WTC11 (cell line): ENCODE results near the gene SEZ6L. TPM values are rescaled to one million over a fixed set of nuclear protein-coding genes. Genes with fewer than 3 reads are reported as not detected.

Source experiments
- ATAC-seq: fragments of 200-7000 bp; cut with Tn5 transposase; 2 replicates; pipeline ENCODE4 v1.10.0; 2021; ENCODE audit warnings: mild to moderate bottlenecking, moderate library complexity
- CTCF ChIA-PET: fragments of 300-600 bp; sonication (Branson Sonifier 250); formaldehyde crosslinking; loops from one replicate; lab custom pipeline; 2021; ENCODE audit warnings: antibody characterized with exemption; lab: Charles Lee
- POLR2A ChIA-PET: fragments of 350-600 bp; sonication (Branson Sonifier 250); formaldehyde crosslinking; loops from one replicate; lab custom pipeline; 2021; ENCODE audit warnings: antibody characterized with exemption; lab: Charles Lee
- DNase-seq: peaks from one replicate; pipeline ENCODE4 v3.0.0; 2021; ENCODE audit warnings: low spot score
- H3K27ac Mint-ChIP-seq: 2 replicates; pipeline ENCODE4 v1.8.0; 2021; ENCODE audit warnings: mixed read lengths
- H3K27me3 Mint-ChIP-seq: 2 replicates; pipeline ENCODE4 v1.8.0; 2021; ENCODE audit warnings: low read depth, mild to moderate bottlenecking, moderate library complexity, mixed read lengths
- H3K36me3 Mint-ChIP-seq: 2 replicates; pipeline ENCODE4 v1.8.0; 2021; ENCODE audit warnings: mixed read lengths
- H3K4me1 Mint-ChIP-seq: 2 replicates; pipeline ENCODE4 v1.8.0; 2022; ENCODE audit warnings: mixed read lengths
- H3K4me3 Mint-ChIP-seq: 2 replicates; pipeline ENCODE4 v1.8.0; 2021; ENCODE audit warnings: mild to moderate bottlenecking, moderate library complexity, mixed read lengths
- H3K9me3 Mint-ChIP-seq: 2 replicates; pipeline ENCODE4 v1.8.0; 2021; ENCODE audit warnings: mixed read lengths
- CREM ChIP-seq: sonication (generic); formaldehyde crosslinking; IDR thresholded peaks from 2 replicates; pipeline ENCODE4 v1.8.1; 2022; ENCODE audit warnings: mild to moderate bottlenecking, missing genetic modification reagents, moderate library complexity
- EMX1 ChIP-seq: fragments of 250-450 bp; sonication (Bioruptor Pico); IDR thresholded peaks from 2 replicates; pipeline ENCODE4 v1.8.0; 2021; ENCODE audit warnings: mild to moderate bottlenecking
- ESRRA ChIP-seq: sonication (generic); formaldehyde crosslinking; IDR thresholded peaks from 2 replicates; pipeline ENCODE4 v1.8.1; 2022; ENCODE audit warnings: mild to moderate bottlenecking, missing genetic modification reagents, borderline replicate concordance
- GTF2I ChIP-seq: fragments of 250-450 bp; sonication (Bioruptor Pico); conservative IDR thresholded peaks from 2 replicates; pipeline ENCODE4 v1.4.0; 2021; ENCODE audit warnings: mild to moderate bottlenecking
- HMGA2 ChIP-seq: fragments of 250-450 bp; sonication (Bioruptor Pico); IDR thresholded peaks from 2 replicates; pipeline ENCODE4 v1.4.0; 2021; ENCODE audit warnings: mild to moderate bottlenecking, moderate library complexity
- KAT7 ChIP-seq: sonication (generic); formaldehyde crosslinking; IDR thresholded peaks from 2 replicates; pipeline ENCODE4 v1.8.1; 2023; ENCODE audit warnings: missing genetic modification reagents, mild to moderate bottlenecking, borderline replicate concordance
- PRRX2 ChIP-seq: fragments of 250-450 bp; sonication (Bioruptor Pico); IDR thresholded peaks from 2 replicates; pipeline ENCODE4 v1.8.0; 2021; ENCODE audit warnings: mild to moderate bottlenecking
- SP1 ChIP-seq: sonication (generic); formaldehyde crosslinking; conservative IDR thresholded peaks from 2 replicates; pipeline ENCODE4 v1.8.1; 2022; ENCODE audit warnings: missing genetic modification reagents
- TEAD1 ChIP-seq: sonication (generic); formaldehyde crosslinking; IDR thresholded peaks from 2 replicates; pipeline ENCODE4 v1.8.0; 2022; ENCODE audit warnings: mild to moderate bottlenecking, missing genetic modification reagents
- ZNF121 ChIP-seq: sonication (generic); formaldehyde crosslinking; IDR thresholded peaks from 2 replicates; pipeline ENCODE4 v1.8.0; 2023; ENCODE audit warnings: missing genetic modification reagents
- ZNF317 ChIP-seq: sonication (generic); formaldehyde crosslinking; IDR thresholded peaks from 2 replicates; pipeline ENCODE4 v1.8.1; 2023; ENCODE audit warnings: low read depth, mild to moderate bottlenecking, moderate library complexity, missing genetic modification reagents, borderline replicate concordance
- ZNF396 ChIP-seq: fragments of 250-450 bp; sonication (Bioruptor Pico); IDR thresholded peaks from 2 replicates; pipeline ENCODE4 v1.8.0; 2021; ENCODE audit warnings: mild to moderate bottlenecking, moderate library complexity, borderline replicate concordance
- ZNF671 ChIP-seq: fragments of 250-450 bp; sonication (Bioruptor Pico); IDR thresholded peaks from 2 replicates; pipeline ENCODE4 v1.8.0; 2021; ENCODE audit warnings: mild to moderate bottlenecking
- total RNA-seq: library from RNA; stranded (reverse); gene quantifications from 3 replicates; pipeline ENCODE4 v1.2.3, GENCODE V29; 2021
- TF ChIP-seq, protein P1 (sequence below): sonication (generic); formaldehyde crosslinking; IDR thresholded peaks from 2 replicates; pipeline ENCODE4 v1.8.0; 2022; ENCODE audit warnings: missing genetic modification reagents
- TF ChIP-seq, protein P2 (sequence below): fragments of 250-450 bp; sonication (Bioruptor Pico); IDR thresholded peaks from 2 replicates; pipeline ENCODE4 v1.9.0; 2021; ENCODE audit warnings: mild to moderate bottlenecking
- TF ChIP-seq, protein P3 (sequence below): sonication (generic); formaldehyde crosslinking; IDR thresholded peaks from 2 replicates; pipeline ENCODE4 v1.8.1; 2023; ENCODE audit warnings: mild to moderate bottlenecking, missing genetic modification reagents
- TF ChIP-seq, protein P4 (sequence below): fragments of 250-450 bp; sonication (Bioruptor Pico); IDR thresholded peaks from 2 replicates; pipeline ENCODE4 v1.8.0; 2021; ENCODE audit warnings: mild to moderate bottlenecking
- TF ChIP-seq, protein P5 (sequence below): sonication (generic); formaldehyde crosslinking; IDR thresholded peaks from 2 replicates; pipeline ENCODE4 v1.8.1; 2022; ENCODE audit warnings: low read depth, missing genetic modification reagents, borderline replicate concordance
- TF ChIP-seq, protein P6 (sequence below): sonication (generic); formaldehyde crosslinking; IDR thresholded peaks from 2 replicates; pipeline ENCODE4 v1.8.0; 2022; ENCODE audit warnings: mild to moderate bottlenecking, missing genetic modification reagents
- TF ChIP-seq, protein P7 (sequence below): sonication (generic); formaldehyde crosslinking; IDR thresholded peaks from 2 replicates; pipeline ENCODE4 v1.8.0; 2022; ENCODE audit warnings: mild to moderate bottlenecking, missing genetic modification reagents
- TF ChIP-seq, protein P8 (sequence below): sonication (generic); formaldehyde crosslinking; IDR thresholded peaks from 2 replicates; pipeline ENCODE4 v1.8.1; 2023; ENCODE audit warnings: mild to moderate bottlenecking, missing genetic modification reagents, moderate library complexity

Gene SEZ6L
- total RNA-seq, 1 experiment from 2014 or later, result 0.57 TPM

DNA sequence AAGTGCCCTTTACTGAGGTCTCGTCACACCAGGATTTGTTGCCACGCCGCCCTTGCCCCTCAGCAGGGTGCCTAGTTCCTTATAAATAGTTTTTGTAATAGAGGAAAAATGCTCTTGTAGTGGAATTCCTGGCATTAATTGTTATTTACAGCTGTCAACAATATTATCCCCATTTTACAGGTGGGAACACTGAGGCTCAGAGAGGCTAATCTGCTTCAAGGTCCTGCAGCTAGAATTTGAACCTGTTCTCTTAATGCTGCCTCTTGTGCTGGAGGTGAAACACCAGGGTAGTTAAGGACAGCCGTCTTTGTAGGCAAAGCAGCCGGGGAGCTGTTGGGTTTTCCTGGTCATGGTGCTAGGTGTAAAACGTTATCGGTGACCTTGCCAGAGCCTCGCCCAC is 159.0 kb downstream of the SEZ6L start:
- peaks cover 5% of the 10 kb centered on the region for H3K27me3 Mint-ChIP-seq
- no peaks in the 10 kb centered on the region for H3K9me3 Mint-ChIP-seq
- DNase-seq, result no peak
- H3K4me3 Mint-ChIP-seq, result no peak overlapping the region
- TF ChIP-seq CREM (CRISPR knock-in tag) (no peak), HMGA2 (CRISPR knock-in tag) (no peak), KAT7 (no peak), ZNF121 (CRISPR knock-in tag) (no peak), ZNF671 (no peak), GTF2I (CRISPR knock-in tag) (no peak), EMX1 (CRISPR knock-in tag) (no peak), PRRX2 (CRISPR knock-in tag) (no peak)
- TF ChIP-seq, protein P1, sequence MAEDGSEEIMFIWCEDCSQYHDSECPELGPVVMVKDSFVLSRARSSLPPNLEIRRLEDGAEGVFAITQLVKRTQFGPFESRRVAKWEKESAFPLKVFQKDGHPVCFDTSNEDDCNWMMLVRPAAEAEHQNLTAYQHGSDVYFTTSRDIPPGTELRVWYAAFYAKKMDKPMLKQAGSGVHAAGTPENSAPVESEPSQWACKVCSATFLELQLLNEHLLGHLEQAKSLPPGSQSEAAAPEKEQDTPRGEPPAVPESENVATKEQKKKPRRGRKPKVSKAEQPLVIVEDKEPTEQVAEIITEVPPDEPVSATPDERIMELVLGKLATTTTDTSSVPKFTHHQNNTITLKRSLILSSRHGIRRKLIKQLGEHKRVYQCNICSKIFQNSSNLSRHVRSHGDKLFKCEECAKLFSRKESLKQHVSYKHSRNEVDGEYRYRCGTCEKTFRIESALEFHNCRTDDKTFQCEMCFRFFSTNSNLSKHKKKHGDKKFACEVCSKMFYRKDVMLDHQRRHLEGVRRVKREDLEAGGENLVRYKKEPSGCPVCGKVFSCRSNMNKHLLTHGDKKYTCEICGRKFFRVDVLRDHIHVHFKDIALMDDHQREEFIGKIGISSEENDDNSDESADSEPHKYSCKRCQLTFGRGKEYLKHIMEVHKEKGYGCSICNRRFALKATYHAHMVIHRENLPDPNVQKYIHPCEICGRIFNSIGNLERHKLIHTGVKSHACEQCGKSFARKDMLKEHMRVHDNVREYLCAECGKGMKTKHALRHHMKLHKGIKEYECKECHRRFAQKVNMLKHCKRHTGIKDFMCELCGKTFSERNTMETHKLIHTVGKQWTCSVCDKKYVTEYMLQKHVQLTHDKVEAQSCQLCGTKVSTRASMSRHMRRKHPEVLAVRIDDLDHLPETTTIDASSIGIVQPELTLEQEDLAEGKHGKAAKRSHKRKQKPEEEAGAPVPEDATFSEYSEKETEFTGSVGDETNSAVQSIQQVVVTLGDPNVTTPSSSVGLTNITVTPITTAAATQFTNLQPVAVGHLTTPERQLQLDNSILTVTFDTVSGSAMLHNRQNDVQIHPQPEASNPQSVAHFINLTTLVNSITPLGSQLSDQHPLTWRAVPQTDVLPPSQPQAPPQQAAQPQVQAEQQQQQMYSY (CRISPR knock-in tag), result no peak
- TF ChIP-seq, protein P2, sequence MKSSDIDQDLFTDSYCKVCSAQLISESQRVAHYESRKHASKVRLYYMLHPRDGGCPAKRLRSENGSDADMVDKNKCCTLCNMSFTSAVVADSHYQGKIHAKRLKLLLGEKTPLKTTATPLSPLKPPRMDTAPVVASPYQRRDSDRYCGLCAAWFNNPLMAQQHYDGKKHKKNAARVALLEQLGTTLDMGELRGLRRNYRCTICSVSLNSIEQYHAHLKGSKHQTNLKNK, result no peak
- TF ChIP-seq, protein P3, sequence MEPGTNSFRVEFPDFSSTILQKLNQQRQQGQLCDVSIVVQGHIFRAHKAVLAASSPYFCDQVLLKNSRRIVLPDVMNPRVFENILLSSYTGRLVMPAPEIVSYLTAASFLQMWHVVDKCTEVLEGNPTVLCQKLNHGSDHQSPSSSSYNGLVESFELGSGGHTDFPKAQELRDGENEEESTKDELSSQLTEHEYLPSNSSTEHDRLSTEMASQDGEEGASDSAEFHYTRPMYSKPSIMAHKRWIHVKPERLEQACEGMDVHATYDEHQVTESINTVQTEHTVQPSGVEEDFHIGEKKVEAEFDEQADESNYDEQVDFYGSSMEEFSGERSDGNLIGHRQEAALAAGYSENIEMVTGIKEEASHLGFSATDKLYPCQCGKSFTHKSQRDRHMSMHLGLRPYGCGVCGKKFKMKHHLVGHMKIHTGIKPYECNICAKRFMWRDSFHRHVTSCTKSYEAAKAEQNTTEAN (CRISPR knock-in tag), result no peak
- TF ChIP-seq, protein P4, sequence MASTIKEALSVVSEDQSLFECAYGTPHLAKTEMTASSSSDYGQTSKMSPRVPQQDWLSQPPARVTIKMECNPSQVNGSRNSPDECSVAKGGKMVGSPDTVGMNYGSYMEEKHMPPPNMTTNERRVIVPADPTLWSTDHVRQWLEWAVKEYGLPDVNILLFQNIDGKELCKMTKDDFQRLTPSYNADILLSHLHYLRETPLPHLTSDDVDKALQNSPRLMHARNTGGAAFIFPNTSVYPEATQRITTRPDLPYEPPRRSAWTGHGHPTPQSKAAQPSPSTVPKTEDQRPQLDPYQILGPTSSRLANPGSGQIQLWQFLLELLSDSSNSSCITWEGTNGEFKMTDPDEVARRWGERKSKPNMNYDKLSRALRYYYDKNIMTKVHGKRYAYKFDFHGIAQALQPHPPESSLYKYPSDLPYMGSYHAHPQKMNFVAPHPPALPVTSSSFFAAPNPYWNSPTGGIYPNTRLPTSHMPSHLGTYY, result no peak
- TF ChIP-seq, protein P5, sequence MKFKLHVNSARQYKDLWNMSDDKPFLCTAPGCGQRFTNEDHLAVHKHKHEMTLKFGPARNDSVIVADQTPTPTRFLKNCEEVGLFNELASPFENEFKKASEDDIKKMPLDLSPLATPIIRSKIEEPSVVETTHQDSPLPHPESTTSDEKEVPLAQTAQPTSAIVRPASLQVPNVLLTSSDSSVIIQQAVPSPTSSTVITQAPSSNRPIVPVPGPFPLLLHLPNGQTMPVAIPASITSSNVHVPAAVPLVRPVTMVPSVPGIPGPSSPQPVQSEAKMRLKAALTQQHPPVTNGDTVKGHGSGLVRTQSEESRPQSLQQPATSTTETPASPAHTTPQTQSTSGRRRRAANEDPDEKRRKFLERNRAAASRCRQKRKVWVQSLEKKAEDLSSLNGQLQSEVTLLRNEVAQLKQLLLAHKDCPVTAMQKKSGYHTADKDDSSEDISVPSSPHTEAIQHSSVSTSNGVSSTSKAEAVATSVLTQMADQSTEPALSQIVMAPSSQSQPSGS (CRISPR knock-in tag), result no peak
- TF ChIP-seq, protein P6, sequence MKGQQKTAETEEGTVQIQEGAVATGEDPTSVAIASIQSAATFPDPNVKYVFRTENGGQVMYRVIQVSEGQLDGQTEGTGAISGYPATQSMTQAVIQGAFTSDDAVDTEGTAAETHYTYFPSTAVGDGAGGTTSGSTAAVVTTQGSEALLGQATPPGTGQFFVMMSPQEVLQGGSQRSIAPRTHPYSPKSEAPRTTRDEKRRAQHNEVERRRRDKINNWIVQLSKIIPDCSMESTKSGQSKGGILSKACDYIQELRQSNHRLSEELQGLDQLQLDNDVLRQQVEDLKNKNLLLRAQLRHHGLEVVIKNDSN (CRISPR knock-in tag), result no peak
- TF ChIP-seq, protein P7, sequence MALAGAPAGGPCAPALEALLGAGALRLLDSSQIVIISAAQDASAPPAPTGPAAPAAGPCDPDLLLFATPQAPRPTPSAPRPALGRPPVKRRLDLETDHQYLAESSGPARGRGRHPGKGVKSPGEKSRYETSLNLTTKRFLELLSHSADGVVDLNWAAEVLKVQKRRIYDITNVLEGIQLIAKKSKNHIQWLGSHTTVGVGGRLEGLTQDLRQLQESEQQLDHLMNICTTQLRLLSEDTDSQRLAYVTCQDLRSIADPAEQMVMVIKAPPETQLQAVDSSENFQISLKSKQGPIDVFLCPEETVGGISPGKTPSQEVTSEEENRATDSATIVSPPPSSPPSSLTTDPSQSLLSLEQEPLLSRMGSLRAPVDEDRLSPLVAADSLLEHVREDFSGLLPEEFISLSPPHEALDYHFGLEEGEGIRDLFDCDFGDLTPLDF, result no peak
- TF ChIP-seq, all 79 proteins: peak for 0
- POLR2A ChIA-PET, result no interaction called here
- Mint-ChIP-seq H3K4me1 (no peaks in the 10 kb centered on the region), H3K36me3 (no peaks in the 10 kb centered on the region), H3K27ac (no peak overlapping the region)
- CTCF ChIA-PET, result interaction anchor here (0.9 kb wide), 1 partner anchor 39 kb away, joined by 3 read pairs; no protein-coding TSS in a partner anchor
- ATAC-seq, result no peak

DNA sequence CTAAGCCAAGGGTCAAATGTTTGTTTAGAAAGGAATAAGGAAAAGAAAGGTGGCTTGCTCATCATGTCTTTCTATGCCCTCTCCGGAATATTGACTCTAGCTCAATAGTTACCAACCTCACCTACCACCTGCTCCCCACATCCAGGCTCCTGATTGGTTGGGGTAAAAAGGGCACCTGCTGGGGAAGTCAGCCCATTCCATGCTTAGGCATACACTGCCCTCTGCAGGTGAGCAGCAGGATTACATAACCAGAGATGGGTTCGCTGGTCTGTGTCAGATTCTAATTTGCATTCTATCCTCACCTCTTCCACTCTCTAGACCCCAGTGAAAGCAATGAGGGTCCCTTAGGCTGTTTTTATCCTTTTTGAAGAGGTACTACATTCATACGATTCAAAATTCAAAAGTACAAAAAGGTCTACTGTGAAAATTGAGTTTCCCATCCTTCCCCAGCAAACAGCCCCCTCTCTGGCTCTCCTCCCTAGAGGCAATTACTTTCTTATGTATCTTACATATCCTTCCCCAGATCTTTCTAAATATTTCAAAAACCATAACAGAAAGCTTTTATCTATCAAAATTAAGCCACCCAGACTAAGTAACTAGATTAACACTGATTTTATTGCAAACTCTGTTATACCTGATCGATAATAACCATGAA is 161.8 kb downstream of the SEZ6L start:
- no peak overlapping the region for H3K4me3 Mint-ChIP-seq
- ChIA-PET CTCF (interaction anchor here (0.5 to 6.4 kb wide), 89 partner anchors 8 to 719 kb away, joined by 3 to 150 read pairs (median 4); partner anchors contain the start of gene SEZ6L), POLR2A (interaction anchor here (0.5 to 0.6 kb wide), 2 partner anchors 13 to 50 kb away, joined by 4 to 5 read pairs; no protein-coding TSS in a partner anchor)
- H3K27me3 Mint-ChIP-seq, result peaks cover 23% of the 10 kb centered on the region
- ATAC-seq, result peak; percentile 94
- DNase-seq, result peak; percentile 81
- H3K9me3 Mint-ChIP-seq, result no peaks in the 10 kb centered on the region
- H3K36me3 Mint-ChIP-seq, result no peaks in the 10 kb centered on the region
- no peaks in the 10 kb centered on the region for H3K4me1 Mint-ChIP-seq
- no peak overlapping the region for H3K27ac Mint-ChIP-seq
- TF ChIP-seq ZNF317 (CRISPR knock-in tag) (no peak), TEAD1 (CRISPR knock-in tag) (no peak), SP1 (CRISPR knock-in tag) (peak; percentile 33; the same call in 1 of the 2 replicates), ESRRA (CRISPR knock-in tag) (no peak), ZNF396 (CRISPR knock-in tag) (no peak)
- TF ChIP-seq, protein P3 (CRISPR knock-in tag), result no peak
- TF ChIP-seq, protein P8, sequence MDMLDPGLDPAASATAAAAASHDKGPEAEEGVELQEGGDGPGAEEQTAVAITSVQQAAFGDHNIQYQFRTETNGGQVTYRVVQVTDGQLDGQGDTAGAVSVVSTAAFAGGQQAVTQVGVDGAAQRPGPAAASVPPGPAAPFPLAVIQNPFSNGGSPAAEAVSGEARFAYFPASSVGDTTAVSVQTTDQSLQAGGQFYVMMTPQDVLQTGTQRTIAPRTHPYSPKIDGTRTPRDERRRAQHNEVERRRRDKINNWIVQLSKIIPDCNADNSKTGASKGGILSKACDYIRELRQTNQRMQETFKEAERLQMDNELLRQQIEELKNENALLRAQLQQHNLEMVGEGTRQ (CRISPR knock-in tag), result 0 out of 2 replicates have a peak, but pooled peaks have one; percentile 19
